Caco-2 (cell line): ENCODE results near the gene LIPM. TPM values are rescaled to one million over a fixed set of nuclear protein-coding genes. Genes with fewer than 3 reads are reported as not detected.

Experiments used
- Bru-seq: library from RNA; stranded (reverse); fragments of 400-500 nt; gene quantifications from one replicate; lab custom pipeline; 2021; lab: Mats Ljungman, UMichigan
- BruChase-seq, 2 experiments: library from RNA; stranded (reverse); fragments of 400-500 nt; gene quantifications; one replicate each; lab custom pipeline; 2021; lab: Mats Ljungman, UMichigan
- BruUV-seq: library from RNA; stranded (reverse); fragments of 400-500 nt; replicated peaks from 2 replicates; lab custom pipeline; 2021; lab: Mats Ljungman, UMichigan
- CTCF ChIA-PET: fragments of 300-600 bp; sonication (Branson Sonifier 250); formaldehyde crosslinking; loops from one replicate; lab custom pipeline; 2022; ENCODE audit warnings: antibody characterized with exemption; lab: Charles Lee
- POLR2A ChIA-PET: fragments of 300-600 bp; sonication (Branson Sonifier 250); formaldehyde crosslinking; loops from one replicate; lab custom pipeline; 2022; ENCODE audit warnings: antibody characterized with exemption; lab: Charles Lee
- DNase-seq, 2 experiments: peaks; one replicate each; pipeline versions ENCODE4 v3.0.0 to v3.0.0-alpha.2; 2020 to 2022
- H3K27me3 ChIP-seq: replicated peaks from 2 replicates; pipeline ENCODE4 v1.6.0; 2011; ENCODE audit warnings: low read length; ENCODE audit not compliant: control insufficient read depth, insufficient read depth
- H3K36me3 ChIP-seq: 2 replicates; pipeline ENCODE4 v1.5.1; 2011; ENCODE audit warnings: low read length; ENCODE audit not compliant: control insufficient read depth, insufficient read depth
- H3K4me1 ChIP-seq: fragments of 250-450 bp; sonication (Bioruptor Pico); 2 replicates; pipeline ENCODE4 v1.5.1; 2020; ENCODE audit warnings: mild to moderate bottlenecking
- H3K4me3 ChIP-seq: 2 replicates; pipeline ENCODE4 v1.5.1; 2011; ENCODE audit warnings: low read depth, mild to moderate bottlenecking, control low read depth, low read length
- H3K9me3 ChIP-seq: fragments of 250-450 bp; sonication (Bioruptor Pico); 2 replicates; pipeline ENCODE4 v1.5.1; 2020; ENCODE audit warnings: mild to moderate bottlenecking, moderate library complexity
- H3K27ac Mint-ChIP-seq: one replicate; pipeline ENCODE4 v1.8.0; 2022; ENCODE audit warnings: mixed read lengths; ENCODE audit not compliant: unreplicated experiment
- H3K27me3 Mint-ChIP-seq: one replicate; pipeline ENCODE4 v1.8.0; 2022; ENCODE audit warnings: mixed read lengths; ENCODE audit not compliant: insufficient read depth, unreplicated experiment
- H3K36me3 Mint-ChIP-seq: one replicate; pipeline ENCODE4 v1.8.0; 2022; ENCODE audit warnings: mild to moderate bottlenecking, mixed read lengths; ENCODE audit not compliant: insufficient read depth, unreplicated experiment
- H3K4me1 Mint-ChIP-seq: one replicate; pipeline ENCODE4 v1.8.0; 2022; ENCODE audit warnings: low read depth, mixed read lengths; ENCODE audit not compliant: unreplicated experiment
- H3K4me3 Mint-ChIP-seq: one replicate; pipeline ENCODE4 v1.8.0; 2022; ENCODE audit warnings: mild to moderate bottlenecking, moderate library complexity, mixed read lengths; ENCODE audit not compliant: unreplicated experiment
- H3K9me3 Mint-ChIP-seq: one replicate; pipeline ENCODE4 v1.8.0; 2022; ENCODE audit warnings: mixed read lengths; ENCODE audit not compliant: unreplicated experiment
- intact Hi-C: fragments of 100-400 bp; cut with micrococcal nuclease; formaldehyde crosslinking; loops from one replicate; pipeline ENCODE4 v1.10.0; 2022; ENCODE audit not compliant: unreplicated experiment
- long read RNA-seq: library from polyadenylated mRNA; stranded (forward); transcript quantifications from one replicate; pipeline ENCODE4 v2.0.0, GENCODE V29; 2022
- total RNA-seq: library from RNA; stranded (reverse); gene quantifications from 2 replicates; pipeline ENCODE4 v1.2.3, GENCODE V29; 2022
- TF ChIP-seq, protein P1 (sequence below), 2 experiments: fragments of 200-600 bp in 1 of 2; IDR thresholded peaks; 1 replicate in 1 of 2; 2 replicates in 1 of 2; pipeline versions ENCODE4 v1.5.1 to v1.8.0; 2011 to 2022; ENCODE audit warnings: antibody characterized with exemption in 1 of 2, control low read depth in 1 of 2, inconsistent platforms in 1 of 2, low read depth in 1 of 2, low read length in 1 of 2, mild to moderate bottlenecking in 1 of 2, moderate library complexity in 1 of 2; ENCODE audit not compliant: insufficient read depth in 1 of 2, severe bottlenecking in 1 of 2, unreplicated experiment in 1 of 2

Gene LIPM, protein sequence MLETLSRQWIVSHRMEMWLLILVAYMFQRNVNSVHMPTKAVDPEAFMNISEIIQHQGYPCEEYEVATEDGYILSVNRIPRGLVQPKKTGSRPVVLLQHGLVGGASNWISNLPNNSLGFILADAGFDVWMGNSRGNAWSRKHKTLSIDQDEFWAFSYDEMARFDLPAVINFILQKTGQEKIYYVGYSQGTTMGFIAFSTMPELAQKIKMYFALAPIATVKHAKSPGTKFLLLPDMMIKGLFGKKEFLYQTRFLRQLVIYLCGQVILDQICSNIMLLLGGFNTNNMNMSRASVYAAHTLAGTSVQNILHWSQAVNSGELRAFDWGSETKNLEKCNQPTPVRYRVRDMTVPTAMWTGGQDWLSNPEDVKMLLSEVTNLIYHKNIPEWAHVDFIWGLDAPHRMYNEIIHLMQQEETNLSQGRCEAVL
- not detected in 2 replicates for total RNA-seq
- Bru-seq, nascent RNA, result not detected
- BruChase-seq, experiment 1, labeled RNA remaining after a 2-hour chase, result not detected
- BruChase-seq, experiment 2, labeled RNA remaining after a 6-hour chase, result not detected
- long read RNA-seq, result 0 reads

DNA sequence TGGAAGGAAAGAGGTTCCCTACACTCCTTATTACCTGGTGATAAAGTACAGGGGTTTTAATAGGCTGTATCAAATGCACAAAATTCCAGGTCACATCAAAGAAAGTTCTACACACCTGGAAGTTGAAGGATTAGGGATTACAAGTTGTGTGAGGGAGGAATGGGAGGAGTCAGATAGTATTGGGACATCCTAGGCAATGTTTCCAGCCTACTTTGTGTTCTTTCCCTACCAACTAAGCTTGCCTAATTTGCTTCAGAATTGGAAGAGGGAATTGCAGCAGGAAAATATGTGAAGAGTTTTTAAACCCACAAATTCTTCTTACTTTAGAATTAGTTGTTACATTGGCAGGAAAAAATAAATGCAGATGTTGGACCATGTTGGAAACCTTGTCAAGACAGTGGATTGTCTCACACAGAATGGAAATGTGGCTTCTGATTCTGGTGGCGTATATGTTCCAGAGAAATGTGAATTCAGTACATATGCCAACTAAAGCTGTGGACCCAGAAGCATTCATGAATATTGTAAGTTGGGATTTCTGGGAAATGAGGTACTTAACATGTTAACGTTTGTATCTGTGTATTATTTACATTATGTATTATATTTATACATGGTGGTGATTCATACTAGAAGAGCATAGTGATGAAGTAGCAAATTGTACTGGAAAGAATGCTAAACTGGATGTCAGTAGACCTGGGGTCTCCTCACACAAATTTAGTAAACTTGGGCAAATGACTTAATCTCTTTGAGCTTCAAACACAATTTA lies at the start of gene LIPM:
Gene LIPM (plus strand): TSS at position 208 of the 763 bp plus-strand sequence. CDS start 167 bp downstream, at position 375.
- no peaks in the 10 kb centered on the region for H3K36me3 ChIP-seq
- TF ChIP-seq, protein P1, sequence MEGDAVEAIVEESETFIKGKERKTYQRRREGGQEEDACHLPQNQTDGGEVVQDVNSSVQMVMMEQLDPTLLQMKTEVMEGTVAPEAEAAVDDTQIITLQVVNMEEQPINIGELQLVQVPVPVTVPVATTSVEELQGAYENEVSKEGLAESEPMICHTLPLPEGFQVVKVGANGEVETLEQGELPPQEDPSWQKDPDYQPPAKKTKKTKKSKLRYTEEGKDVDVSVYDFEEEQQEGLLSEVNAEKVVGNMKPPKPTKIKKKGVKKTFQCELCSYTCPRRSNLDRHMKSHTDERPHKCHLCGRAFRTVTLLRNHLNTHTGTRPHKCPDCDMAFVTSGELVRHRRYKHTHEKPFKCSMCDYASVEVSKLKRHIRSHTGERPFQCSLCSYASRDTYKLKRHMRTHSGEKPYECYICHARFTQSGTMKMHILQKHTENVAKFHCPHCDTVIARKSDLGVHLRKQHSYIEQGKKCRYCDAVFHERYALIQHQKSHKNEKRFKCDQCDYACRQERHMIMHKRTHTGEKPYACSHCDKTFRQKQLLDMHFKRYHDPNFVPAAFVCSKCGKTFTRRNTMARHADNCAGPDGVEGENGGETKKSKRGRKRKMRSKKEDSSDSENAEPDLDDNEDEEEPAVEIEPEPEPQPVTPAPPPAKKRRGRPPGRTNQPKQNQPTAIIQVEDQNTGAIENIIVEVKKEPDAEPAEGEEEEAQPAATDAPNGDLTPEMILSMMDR (IDR thresholded peaks at IDR 0.05; ENCODE audit: insufficient read depth in 1 of 2, low read depth in 1 of 2, low read length in 1 of 2, severe bottlenecking in 1 of 2, unreplicated experiment in 1 of 2), result no peak
- intact Hi-C loops, result no loop called here
- no TSS peak for BruUV-seq
- no peak within 1 kb of the TSS for H3K4me3 Mint-ChIP-seq
- no peak for DNase-seq
- H3K9me3 ChIP-seq, result no peaks in the 10 kb centered on the region
- no peaks in the 10 kb centered on the region; the same call in 1 of the 2 replicates for H3K4me1 ChIP-seq
- CTCF ChIA-PET, result no interaction called here
- H3K27me3 Mint-ChIP-seq, result peaks cover 2% of the 10 kb centered on the region
- H3K9me3 Mint-ChIP-seq, result no peaks in the 10 kb centered on the region
- H3K36me3 Mint-ChIP-seq, result no peaks in the 10 kb centered on the region
- H3K4me1 Mint-ChIP-seq, result no peaks in the 10 kb centered on the region
- no peaks in the 10 kb centered on the region for H3K27me3 ChIP-seq
- POLR2A ChIA-PET, result no interaction called here
- no peak within 1 kb of the TSS for H3K4me3 ChIP-seq
- H3K27ac Mint-ChIP-seq, result no peak within 1 kb of the TSS

DNA sequence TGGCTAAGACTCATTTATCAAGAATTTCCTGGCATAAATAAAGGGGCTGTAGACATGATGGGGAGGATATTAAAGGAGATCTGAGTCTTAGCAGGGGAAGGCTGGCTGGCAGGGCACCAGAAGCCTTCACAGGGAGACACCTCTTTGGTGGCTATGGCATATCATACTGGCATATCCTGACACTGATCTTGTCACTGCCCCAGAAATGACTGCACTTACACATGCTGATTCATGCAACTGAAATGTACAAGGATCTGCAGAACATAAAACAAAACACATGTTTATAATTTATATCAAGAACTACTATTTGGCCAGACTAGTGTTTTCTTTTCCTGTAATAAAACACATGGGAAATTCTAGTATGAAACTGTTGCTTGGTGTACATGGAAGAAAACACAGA lies 48.2 kb upstream of the LIPM start:
- Mint-ChIP-seq H3K27me3 (no peaks in the 10 kb centered on the region), H3K27ac (no peak overlapping the region), H3K36me3 (no peaks in the 10 kb centered on the region), H3K4me1 (no peaks in the 10 kb centered on the region), H3K9me3 (no peaks in the 10 kb centered on the region), H3K4me3 (no peak overlapping the region)
- Histone ChIP-seq H3K9me3 (no peaks in the 10 kb centered on the region), H3K27me3 (no peaks in the 10 kb centered on the region), H3K4me1 (no peaks in the 10 kb centered on the region), H3K36me3 (no peaks in the 10 kb centered on the region), H3K4me3 (no peak overlapping the region)
- TF ChIP-seq, protein P1 (IDR thresholded peaks at IDR 0.05; ENCODE audit: insufficient read depth in 1 of 2, low read depth in 1 of 2, low read length in 1 of 2, severe bottlenecking in 1 of 2, unreplicated experiment in 1 of 2), result no peak
- CTCF ChIA-PET, result no interaction called here
- intact Hi-C loops, result no loop called here
- POLR2A ChIA-PET, result no interaction called here
- no TSS peak for BruUV-seq
- no peak for DNase-seq

DNA sequence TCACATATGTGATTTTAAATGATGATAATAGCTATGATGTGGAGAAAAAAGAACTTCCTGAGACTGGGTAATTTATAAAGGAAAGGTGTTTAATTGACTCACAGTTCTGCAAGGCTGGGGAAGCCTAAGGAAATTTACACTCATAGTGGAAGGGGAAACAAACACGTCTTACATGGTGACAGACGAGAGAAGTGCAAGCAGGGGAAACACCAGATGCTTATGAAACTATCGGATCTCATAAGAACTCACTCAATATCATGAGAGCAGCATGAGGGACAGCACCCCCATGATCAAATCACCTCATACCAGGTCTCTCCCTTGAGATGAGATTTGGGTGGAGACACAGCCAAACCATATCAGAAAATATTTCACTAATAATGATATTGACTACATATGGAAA lies 46.8 kb upstream of the LIPM start:
- H3K4me3 ChIP-seq, result no peak overlapping the region
- ChIA-PET POLR2A (no interaction called here), CTCF (no interaction called here)
- H3K4me1 ChIP-seq, result no peaks in the 10 kb centered on the region
- TF ChIP-seq, protein P1 (IDR thresholded peaks at IDR 0.05; ENCODE audit: insufficient read depth in 1 of 2, low read depth in 1 of 2, low read length in 1 of 2, severe bottlenecking in 1 of 2, unreplicated experiment in 1 of 2), result no peak
- Mint-ChIP-seq H3K27me3 (peaks cover 3% of the 10 kb centered on the region), H3K4me3 (no peak overlapping the region), H3K36me3 (no peaks in the 10 kb centered on the region), H3K9me3 (no peaks in the 10 kb centered on the region), H3K4me1 (no peaks in the 10 kb centered on the region), H3K27ac (no peak overlapping the region)
- no peak for DNase-seq
- no peaks in the 10 kb centered on the region for H3K27me3 ChIP-seq
- no peaks in the 10 kb centered on the region for H3K36me3 ChIP-seq
- no peaks in the 10 kb centered on the region for H3K9me3 ChIP-seq
- intact Hi-C loops, result no loop called here
- BruUV-seq, result no TSS peak
